CD14-positive monocyte (primary cell): ENCODE data around the gene SH3RF3. TPM values are rescaled to one million over a fixed set of nuclear protein-coding genes. Genes with fewer than 3 reads are reported as not detected.

Experiments
- DNase-seq, 3 donors: peaks; one replicate each; pipeline ENCODE4 v3.0.0-alpha.2; 2011 to 2022
- H2AFZ ChIP-seq: 2 replicates; pipeline ENCODE4 v1.6.0; 2012; ENCODE audit warnings: mild to moderate bottlenecking, low read depth, low read length, inconsistent platforms; ENCODE audit not compliant: insufficient read depth, poor library complexity, severe bottlenecking
- H3K27ac ChIP-seq, 2 donors: 1 replicate in 1 of 2; 2 replicates in 1 of 2; pipeline ENCODE4 v1.5.1; 2012 to 2013; ENCODE audit warnings: low read length in 2 of 2, control low read depth in 1 of 2, inconsistent platforms in 1 of 2, low read depth in 1 of 2, mild to moderate bottlenecking in 1 of 2
- H3K27me3 ChIP-seq, 2 donors: one replicate each; pipeline versions ENCODE4 v1.6.0 to v1.6.1; 2011 to 2013; ENCODE audit warnings: low read length in 2 of 2; ENCODE audit not compliant: control insufficient read depth in 2 of 2, insufficient read depth in 2 of 2
- H3K36me3 ChIP-seq, 2 donors: replicated peaks in 1 of 2; 1 replicate in 1 of 2; 2 replicates in 1 of 2; pipeline versions ENCODE4 v1.5.1 to v1.6.1; 2012 to 2013; ENCODE audit warnings: low read length in 2 of 2, control low read depth in 1 of 2, inconsistent platforms in 1 of 2, mild to moderate bottlenecking in 1 of 2; ENCODE audit not compliant: insufficient read depth in 2 of 2, control insufficient read depth in 1 of 2
- H3K4me1 ChIP-seq, 2 donors: 1 replicate in 1 of 2; 2 replicates in 1 of 2; pipeline versions ENCODE4 v1.5.1 to v1.6.1; 2012 to 2013; ENCODE audit warnings: low read length in 2 of 2, control low read depth in 1 of 2, inconsistent platforms in 1 of 2, mild to moderate bottlenecking in 1 of 2, moderate library complexity in 1 of 2; ENCODE audit not compliant: insufficient read depth in 2 of 2, control insufficient read depth in 1 of 2
- H3K4me2 ChIP-seq: replicated peaks from 2 replicates; pipeline ENCODE3; 2012; ENCODE audit warnings: low read length, moderate library complexity, mild to moderate bottlenecking; ENCODE audit not compliant: poor library complexity, severe bottlenecking; ENCODE audit errors: extremely low read depth
- H3K4me3 ChIP-seq, 3 experiments: fragments of 200-600 bp in 1 of 3; sonication (generic) in 1 of 3; replicated peaks in 1 of 3; 1 replicate in 2 of 3; 2 replicates in 1 of 3; pipeline ENCODE4 v1.5.1; 2011 to 2013; ENCODE audit warnings: low read length in 3 of 3, mild to moderate bottlenecking in 3 of 3, control low read depth in 2 of 3, low read depth in 2 of 3, inconsistent platforms in 1 of 3, moderate library complexity in 1 of 3
- H3K79me2 ChIP-seq: 2 replicates; pipeline ENCODE4 v1.6.0; 2012; ENCODE audit warnings: mild to moderate bottlenecking, control low read depth, inconsistent platforms, low read length, moderate library complexity; ENCODE audit not compliant: insufficient read depth
- H3K9ac ChIP-seq: 2 replicates; pipeline ENCODE4 v1.6.0; 2017; ENCODE audit warnings: low read length, mild to moderate bottlenecking; ENCODE audit not compliant: insufficient read depth, poor library complexity, severe bottlenecking
- H3K9me3 ChIP-seq, 2 donors: replicated peaks in 1 of 2; 1 replicate in 1 of 2; 2 replicates in 1 of 2; pipeline versions ENCODE4 v1.5.1 to v1.6.1; 2012 to 2013; ENCODE audit warnings: low read length in 2 of 2, control low read depth in 1 of 2; ENCODE audit not compliant: control insufficient read depth in 1 of 2, insufficient read depth in 1 of 2
- H4K20me1 ChIP-seq: 2 replicates; pipeline ENCODE4 v1.6.0; 2012; ENCODE audit warnings: mild to moderate bottlenecking, low read length, control low read depth, moderate library complexity; ENCODE audit not compliant: insufficient read depth
- H3K27ac Mint-ChIP-seq, 7 donors: one replicate each; pipeline ENCODE4 v1.8.0; 2020; ENCODE audit warnings: mild to moderate bottlenecking in 7 of 7, mixed read lengths in 7 of 7, moderate library complexity in 6 of 7, inconsistent platforms in 2 of 7
- H3K27me3 Mint-ChIP-seq, 3 donors: one replicate each; pipeline ENCODE4 v1.8.0; 2021 to 2022; ENCODE audit warnings: low read depth in 3 of 3, mild to moderate bottlenecking in 3 of 3, mixed read lengths in 3 of 3, moderate library complexity in 3 of 3, inconsistent platforms in 1 of 3
- H3K36me3 Mint-ChIP-seq, 2 donors: one replicate each; pipeline ENCODE4 v1.8.0; 2020; ENCODE audit warnings: mixed read lengths in 2 of 2, inconsistent platforms in 1 of 2, mild to moderate bottlenecking in 1 of 2
- H3K4me1 Mint-ChIP-seq: one replicate; pipeline ENCODE4 v1.8.0; 2020; ENCODE audit warnings: mild to moderate bottlenecking, mixed read lengths
- H3K4me3 Mint-ChIP-seq, 2 donors: one replicate each; pipeline ENCODE4 v1.8.0; 2020; ENCODE audit warnings: mild to moderate bottlenecking in 2 of 2, mixed read lengths in 2 of 2, moderate library complexity in 1 of 2
- H3K9me3 Mint-ChIP-seq, 7 donors: one replicate each; pipeline ENCODE4 v1.8.0; 2020 to 2022; ENCODE audit warnings: mixed read lengths in 7 of 7, mild to moderate bottlenecking in 6 of 7, moderate library complexity in 6 of 7, inconsistent platforms in 2 of 7
- WGBS: methylation state at CpG from one replicate; pipeline ENCODE4 v1.1.5; 2013; ENCODE audit warnings: missing lambda C conversion rate; ENCODE audit not compliant: insufficient coverage; 5-methylcytosine and 5-hydroxymethylcytosine counted together
- intact Hi-C, 2 donors: fragments of 100-400 bp; cut with micrococcal nuclease; formaldehyde crosslinking; loops; one replicate each; pipeline versions ENCODE4 v1.15.0 to v1.15.1; 2023
- polyA plus RNA-seq, 3 donors: library from polyadenylated mRNA; depleted of rRNA in 1 of 3; unstranded in 2 of 3; stranded (reverse) in 1 of 3; fragments of 300-500 nt in 2 of 3; fragments of >200 nt in 1 of 3; fragmentation: Illumina TruSeq in 2 of 3; gene quantifications; 1 replicate in 2 of 3; 2 replicates in 1 of 3; pipeline ENCODE4 v1.2.3, GENCODE V29; 2012 to 2021
- TF ChIP-seq, protein P1 (sequence below): fragments of 200-600 bp; IDR thresholded peaks from one replicate; pipeline ENCODE4 v1.8.0; 2022; ENCODE audit warnings: antibody characterized with exemption, mild to moderate bottlenecking

SH3RF3 gene
- polyA plus RNA-seq, 3 donors = 0.25 to 0.75 (median 0.34) TPM

DNA sequence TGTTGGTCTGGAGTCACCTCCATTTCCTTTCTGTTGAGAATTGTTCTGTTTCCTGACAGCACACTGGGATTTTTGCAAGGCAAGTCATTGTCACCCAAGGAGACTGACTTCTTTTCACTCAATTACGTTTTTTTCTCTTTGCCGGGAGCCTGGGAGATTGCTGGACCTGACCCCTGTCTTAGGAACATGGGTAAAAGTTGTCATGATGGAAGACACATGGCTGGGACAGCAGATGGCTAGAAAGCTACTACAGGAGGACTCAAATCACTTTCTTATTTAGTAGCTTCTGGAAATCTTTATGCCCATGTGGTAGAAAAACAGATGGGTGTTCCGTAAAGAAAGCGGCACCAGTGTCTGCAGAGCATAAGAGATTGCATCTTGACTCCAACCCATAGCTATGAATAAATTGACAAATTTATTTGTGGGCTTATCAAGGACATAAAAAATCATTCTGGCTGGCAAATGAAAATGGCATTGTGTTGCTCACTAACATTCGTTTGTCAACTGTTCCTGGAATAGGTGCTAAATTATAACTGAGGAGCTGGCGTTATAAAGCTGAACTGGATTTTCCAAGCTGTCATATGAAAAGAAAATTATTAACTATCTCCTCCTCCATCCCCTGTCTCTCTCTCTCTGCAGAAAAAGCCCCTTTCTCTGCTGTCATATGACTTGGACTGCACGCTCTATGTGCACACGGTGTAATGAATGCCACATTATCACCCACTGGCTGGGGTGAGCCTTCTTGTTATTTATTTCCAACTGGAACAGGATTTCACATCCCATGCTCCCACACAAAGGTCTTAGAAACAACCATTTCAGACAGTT, 159.8 kb downstream of the SH3RF3 start:
- no peaks in the 10 kb centered on the region for H3K36me3 ChIP-seq
- H3K27me3 ChIP-seq = no peaks in the 10 kb centered on the region
- WGBS = 100% methylated on average over 5 of the region's 8 CpGs
- H3K9ac ChIP-seq = no peak overlapping the region
- Mint-ChIP-seq H3K27ac (peak overlapping the region in 1 of 7 donors; percentile 11), H3K36me3 (no peaks in the 10 kb centered on the region), H3K4me1 (peaks cover 7% of the 10 kb centered on the region), H3K9me3 (peaks cover 0 to 1% (median 0%) of the 10 kb centered on the region in 7 donors), H3K27me3 (peaks cover 2 to 5% (median 3%) of the 10 kb centered on the region in 3 donors), H3K4me3 (no peak overlapping the region)
- H3K4me3 ChIP-seq = no peak overlapping the region
- intact Hi-C loops = no loop called here
- no peaks in the 10 kb centered on the region for H3K9me3 ChIP-seq
- no peaks in the 10 kb centered on the region for H3K4me1 ChIP-seq
- H3K4me2 ChIP-seq = no peak overlapping the region
- no peak for DNase-seq
- H4K20me1 ChIP-seq = no peaks in the 10 kb centered on the region
- H2AFZ ChIP-seq = no peak overlapping the region
- TF ChIP-seq, protein P1, sequence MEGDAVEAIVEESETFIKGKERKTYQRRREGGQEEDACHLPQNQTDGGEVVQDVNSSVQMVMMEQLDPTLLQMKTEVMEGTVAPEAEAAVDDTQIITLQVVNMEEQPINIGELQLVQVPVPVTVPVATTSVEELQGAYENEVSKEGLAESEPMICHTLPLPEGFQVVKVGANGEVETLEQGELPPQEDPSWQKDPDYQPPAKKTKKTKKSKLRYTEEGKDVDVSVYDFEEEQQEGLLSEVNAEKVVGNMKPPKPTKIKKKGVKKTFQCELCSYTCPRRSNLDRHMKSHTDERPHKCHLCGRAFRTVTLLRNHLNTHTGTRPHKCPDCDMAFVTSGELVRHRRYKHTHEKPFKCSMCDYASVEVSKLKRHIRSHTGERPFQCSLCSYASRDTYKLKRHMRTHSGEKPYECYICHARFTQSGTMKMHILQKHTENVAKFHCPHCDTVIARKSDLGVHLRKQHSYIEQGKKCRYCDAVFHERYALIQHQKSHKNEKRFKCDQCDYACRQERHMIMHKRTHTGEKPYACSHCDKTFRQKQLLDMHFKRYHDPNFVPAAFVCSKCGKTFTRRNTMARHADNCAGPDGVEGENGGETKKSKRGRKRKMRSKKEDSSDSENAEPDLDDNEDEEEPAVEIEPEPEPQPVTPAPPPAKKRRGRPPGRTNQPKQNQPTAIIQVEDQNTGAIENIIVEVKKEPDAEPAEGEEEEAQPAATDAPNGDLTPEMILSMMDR = no peak
- no peaks in the 10 kb centered on the region for H3K79me2 ChIP-seq
- no peak overlapping the region for H3K27ac ChIP-seq

DNA sequence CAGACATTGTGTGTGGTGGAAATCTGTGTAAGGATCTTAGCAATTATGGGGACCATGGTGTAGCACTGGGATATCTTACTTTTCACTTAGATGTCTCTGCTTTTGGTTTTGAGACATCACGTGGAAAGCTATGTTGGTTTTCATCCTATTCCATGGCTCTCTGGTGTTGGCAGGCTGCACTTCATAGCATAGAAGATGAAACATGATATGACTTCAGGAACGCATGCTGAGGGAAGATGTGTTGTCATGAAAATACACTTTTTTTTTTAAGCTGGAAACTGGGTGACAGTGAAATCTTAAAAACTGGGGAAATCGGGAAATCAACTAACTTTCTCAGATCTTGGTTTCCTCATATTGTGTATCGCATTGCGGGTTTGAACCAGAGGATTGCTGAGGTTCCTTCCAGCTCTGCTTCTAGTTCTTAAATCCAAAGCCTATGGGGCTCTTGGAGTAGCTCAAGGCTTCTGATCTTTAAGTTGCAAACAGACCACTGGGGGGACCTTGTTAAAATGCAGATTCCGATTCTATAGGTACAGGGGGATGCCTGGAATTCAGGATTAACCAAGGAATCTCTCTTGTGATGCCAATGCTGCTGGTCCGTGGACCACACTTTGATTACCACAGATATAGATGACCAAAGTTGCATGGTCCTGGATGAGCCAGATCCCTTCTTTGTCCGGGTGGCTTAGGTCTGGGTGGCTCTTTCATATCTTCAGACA, 160.7 kb downstream of the SH3RF3 start:
- no peak for DNase-seq
- peaks cover 0 to 6% (median 5%) of the 10 kb centered on the region in 3 donors for H3K27me3 Mint-ChIP-seq
- WGBS = 97% methylated on average over 5 of the region's 8 CpGs
- no peaks in the 10 kb centered on the region for H4K20me1 ChIP-seq
- no peak overlapping the region for H3K9ac ChIP-seq
- H3K4me3 ChIP-seq = no peak overlapping the region
- H3K4me3 Mint-ChIP-seq = no peak overlapping the region
- H3K79me2 ChIP-seq = no peaks in the 10 kb centered on the region
- H3K27me3 ChIP-seq = no peaks in the 10 kb centered on the region
- peaks cover 0 to 9% of the 10 kb centered on the region in 2 donors for H3K9me3 ChIP-seq
- H3K4me1 Mint-ChIP-seq = peaks cover 8% of the 10 kb centered on the region
- H3K27ac Mint-ChIP-seq = peak overlapping the region in 1 of 7 donors; percentile 11
- no peaks in the 10 kb centered on the region for H3K36me3 Mint-ChIP-seq
- no peak overlapping the region for H3K4me2 ChIP-seq
- H3K36me3 ChIP-seq = no peaks in the 10 kb centered on the region
- no peaks in the 10 kb centered on the region for H3K4me1 ChIP-seq
- no peak overlapping the region for H3K27ac ChIP-seq
- intact Hi-C loops = no loop called here
- TF ChIP-seq, protein P1 = no peak
- H3K9me3 Mint-ChIP-seq = peaks cover 6 to 10% (median 7%) of the 10 kb centered on the region in 7 donors
- no peak overlapping the region for H2AFZ ChIP-seq
